G401 (cell line): ENCODE results near the gene C1orf167. TPM values are rescaled to one million over a fixed set of nuclear protein-coding genes. Genes with fewer than 3 reads are reported as not detected.

ENCODE experiments used
- DNase-seq: peaks from one replicate; pipeline ENCODE4 v3.0.0-alpha.2; 2015; ENCODE audit warnings: low spot score
- in situ Hi-C: cut with HindIII; loops from 2 replicates; pipeline ENCODE4 v1.10.0; 2016; ENCODE audit warnings: low sequenced_read_pairs, mixed read lengths
- total RNA-seq: library from RNA; depleted of rRNA; stranded (reverse); fragments of >200 nt; shearing (Covaris generic); gene quantifications from 2 replicates; pipeline ENCODE4 v1.2.3, GENCODE V29; 2014

The C1orf167 gene
- total RNA-seq, 1 experiment from 2014 or later: not detected

DNA sequence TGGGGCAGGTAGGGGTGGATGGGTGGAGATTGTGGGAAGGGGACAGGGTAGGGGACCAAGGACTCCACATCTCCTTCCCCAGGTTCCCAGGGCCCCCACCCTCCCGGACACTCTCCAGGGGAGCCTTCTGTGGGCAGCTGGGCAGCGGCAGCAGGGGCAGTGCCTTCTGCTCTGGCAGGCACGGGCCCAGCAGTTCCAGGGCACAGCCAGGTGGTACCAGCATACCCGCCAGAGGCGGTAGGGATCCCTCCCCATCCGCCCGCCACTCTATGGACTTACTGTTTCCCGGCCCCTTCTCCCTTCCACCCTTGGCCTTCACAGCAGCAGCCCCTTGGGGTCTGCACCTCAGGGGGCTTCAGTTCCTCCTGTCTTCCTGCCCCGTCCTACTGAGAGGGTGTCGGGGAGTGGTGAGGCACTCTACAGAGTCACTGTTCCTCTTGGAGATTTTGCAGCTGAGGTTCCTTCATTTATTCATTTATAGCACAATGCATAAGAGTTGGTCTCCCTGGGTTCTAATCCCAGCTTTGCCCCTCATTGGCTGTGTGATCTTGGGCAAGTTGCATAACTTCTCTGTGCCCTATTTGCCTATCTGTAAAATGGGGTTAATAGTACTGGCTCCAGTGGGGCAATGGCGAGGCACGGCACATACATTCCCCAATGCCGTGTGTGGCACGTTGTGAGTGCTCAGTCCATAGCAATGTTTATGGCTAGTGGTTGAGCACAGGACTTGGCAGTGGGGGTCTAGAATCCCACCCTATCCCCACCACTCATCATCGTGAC is 17.0 kb downstream of the C1orf167 start:
- no peak for DNase-seq
- in situ Hi-C loops: no loop called here

DNA sequence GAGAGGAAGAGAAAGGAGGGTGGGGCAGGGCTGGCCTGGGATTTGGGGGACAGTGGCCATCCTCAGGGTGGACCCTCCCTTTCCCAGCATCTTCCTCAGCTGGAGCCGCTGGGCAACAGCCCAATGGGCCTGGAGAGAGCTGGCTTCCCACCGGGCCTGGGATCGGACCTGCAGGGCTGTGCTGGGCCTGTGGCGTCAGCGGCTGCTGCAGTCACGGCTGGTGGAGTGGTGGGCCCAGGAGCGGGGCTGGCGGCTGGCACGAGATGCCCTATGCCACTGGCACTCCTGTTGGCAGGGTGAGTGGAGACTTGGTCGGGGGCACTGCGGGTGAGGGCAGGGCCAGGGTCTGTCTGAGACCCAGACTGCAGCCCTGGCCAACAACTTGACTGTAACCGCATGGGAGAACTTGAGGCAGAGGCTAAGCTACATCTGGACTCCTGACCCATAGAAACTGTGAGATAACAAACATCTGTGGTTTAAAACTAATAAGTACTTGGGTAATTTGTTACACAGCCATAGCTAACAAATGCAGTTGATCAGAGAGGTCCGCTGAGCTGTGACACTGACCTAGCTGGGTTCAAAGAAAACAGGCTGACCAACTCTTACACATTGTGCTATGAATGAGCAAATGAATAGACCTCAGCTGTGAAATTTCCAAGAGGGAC is 17.9 kb downstream of the C1orf167 start:
- no peak for DNase-seq
- in situ Hi-C loops: no loop called here

DNA sequence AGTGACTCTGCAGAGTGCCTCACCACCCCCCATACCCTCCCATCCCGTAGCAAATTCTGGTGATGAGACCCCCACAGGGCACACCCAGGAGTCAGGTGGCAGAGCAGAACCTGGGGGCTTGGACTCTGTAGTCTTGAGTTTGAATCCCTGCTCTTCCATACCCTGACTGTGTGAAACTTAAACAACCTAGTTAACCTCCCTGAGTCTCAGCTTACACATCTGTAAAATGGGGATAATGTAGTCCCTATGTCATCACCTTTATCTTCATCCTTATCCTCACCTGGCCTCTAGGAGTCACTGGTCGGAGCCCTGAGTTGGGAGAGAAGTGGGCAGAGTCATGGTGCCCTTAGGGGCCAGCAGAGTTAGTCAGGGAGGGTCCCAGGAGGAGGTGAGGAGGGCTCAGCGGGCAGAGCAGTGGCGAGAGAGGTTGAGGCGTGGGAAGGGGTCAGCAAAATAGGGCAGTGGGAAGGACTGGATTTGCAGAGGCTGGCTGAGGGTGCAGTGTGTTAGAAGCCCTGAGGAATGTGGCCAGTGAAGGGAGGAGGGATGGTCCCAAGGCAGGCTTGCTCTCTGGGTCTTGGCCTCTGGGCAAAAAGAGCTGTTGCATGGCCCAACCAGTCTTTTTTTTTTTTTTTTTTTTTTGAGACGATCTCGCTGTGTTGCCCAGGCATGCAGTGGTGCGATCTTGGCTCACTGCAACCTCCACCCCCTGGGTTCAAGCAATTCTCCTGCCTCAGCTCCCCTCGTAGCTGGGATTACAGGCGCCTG is 18.6 kb downstream of the C1orf167 start:
- in situ Hi-C loops: no loop called here
- no peak for DNase-seq

DNA sequence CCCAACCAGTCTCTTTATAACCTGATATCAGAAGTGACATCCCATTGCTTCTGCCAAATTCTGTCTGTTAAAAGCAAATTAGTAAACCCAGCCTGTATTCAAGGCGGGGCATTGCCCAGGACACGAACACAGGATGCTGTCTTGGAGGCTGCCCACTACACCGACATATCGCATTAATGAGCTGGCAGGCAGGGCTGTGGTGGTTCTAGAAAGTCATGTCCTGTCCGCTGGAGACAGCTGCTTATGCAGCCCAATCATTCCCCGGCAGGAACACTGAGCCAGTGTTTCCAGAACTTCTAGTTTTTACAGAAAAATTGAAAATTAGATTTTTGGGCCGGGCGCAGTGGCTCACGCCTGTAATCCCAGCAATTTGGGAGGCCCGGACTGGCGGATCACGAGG is 19.3 kb downstream of the C1orf167 start:
- in situ Hi-C loops: no loop called here
- no peak for DNase-seq

DNA sequence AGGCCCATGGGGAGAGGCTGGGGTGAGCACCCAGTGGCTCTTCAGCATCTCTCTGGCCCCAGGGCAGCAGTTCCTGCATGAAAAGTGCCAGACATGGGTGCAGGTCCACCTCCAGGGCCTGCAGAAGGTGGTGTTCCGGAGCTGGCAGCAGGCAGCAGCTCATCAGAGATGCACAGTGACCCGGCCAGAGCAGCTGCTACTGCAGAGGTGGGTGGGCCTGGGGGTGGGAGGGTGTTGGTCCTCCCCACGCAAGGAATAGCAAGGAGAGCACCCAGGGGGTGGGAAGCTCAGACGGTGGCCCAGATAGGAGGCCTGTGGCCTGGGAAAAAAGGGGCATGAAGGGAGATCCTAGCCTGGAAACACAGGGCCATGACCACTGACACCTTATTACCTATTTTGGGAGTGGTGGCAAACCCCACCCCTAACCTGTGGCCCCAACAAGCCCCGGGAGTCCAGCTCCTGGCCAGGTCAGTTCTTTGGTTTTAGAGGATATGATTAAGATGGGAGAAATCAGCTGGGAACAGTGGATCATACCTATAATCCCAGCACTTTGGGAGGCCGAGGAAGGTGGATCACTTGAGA is 20.2 kb downstream of the C1orf167 start:
- in situ Hi-C loops: no loop called here
- DNase-seq: no peak

DNA sequence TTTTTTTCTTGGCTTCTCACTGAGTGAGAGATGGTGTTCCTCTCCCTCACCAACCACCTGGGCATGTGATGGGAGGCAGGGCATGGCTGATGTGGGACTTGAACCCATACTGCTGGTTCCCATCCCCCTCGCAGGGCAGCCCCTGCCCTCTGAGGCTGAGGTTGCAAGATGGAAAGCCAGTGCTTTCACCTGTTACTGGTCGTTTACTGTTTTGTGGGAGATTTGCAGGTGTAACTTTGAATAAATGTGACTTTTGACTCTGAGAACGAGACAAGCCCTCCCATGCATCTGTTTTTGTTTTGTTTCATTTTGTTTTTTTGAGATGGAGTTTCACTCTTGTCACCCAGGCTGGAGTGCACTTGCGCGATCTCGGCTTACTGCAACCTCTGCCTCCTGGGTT is 21.6 kb downstream of the C1orf167 start:
- no peak for DNase-seq
- in situ Hi-C loops: no loop called here

DNA sequence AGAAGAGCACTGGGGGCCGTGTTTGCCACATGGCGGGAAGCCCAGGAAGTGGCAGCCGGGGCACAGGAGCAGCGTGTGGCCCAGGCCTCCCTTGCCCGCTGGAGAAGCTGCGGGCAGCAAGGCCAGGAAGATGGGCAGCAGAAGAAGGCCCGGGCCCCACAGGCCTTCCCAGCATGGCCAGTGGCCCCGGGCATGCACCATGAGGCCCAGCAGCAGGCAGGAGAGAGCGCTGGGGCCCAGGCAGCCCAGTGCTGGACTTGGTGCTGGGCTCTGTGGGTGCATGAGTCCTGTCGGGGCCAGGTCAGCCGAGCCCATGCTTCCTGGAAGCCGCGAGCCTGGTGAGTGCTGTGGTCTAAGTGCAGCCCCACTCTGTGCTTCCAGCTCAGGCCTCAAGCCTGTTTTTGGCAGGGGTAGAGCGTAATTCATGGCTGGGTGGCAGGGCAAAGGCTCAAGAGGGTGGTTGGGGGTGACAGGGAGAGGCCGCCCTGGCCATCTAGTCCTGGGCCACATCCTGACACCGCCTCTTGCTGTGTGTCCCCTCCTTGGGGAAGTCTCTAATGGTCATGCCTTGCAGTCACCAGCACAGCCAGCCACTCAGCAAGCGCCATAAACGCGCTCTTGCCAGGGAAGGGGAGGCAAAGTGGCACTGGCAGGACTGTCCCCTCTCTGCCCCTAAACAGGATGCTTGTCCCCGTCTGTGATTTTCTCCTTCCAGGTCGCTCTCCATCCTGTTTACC is 22.4 kb downstream of the C1orf167 start:
- in situ Hi-C loops: no loop called here
- DNase-seq: no peak

DNA sequence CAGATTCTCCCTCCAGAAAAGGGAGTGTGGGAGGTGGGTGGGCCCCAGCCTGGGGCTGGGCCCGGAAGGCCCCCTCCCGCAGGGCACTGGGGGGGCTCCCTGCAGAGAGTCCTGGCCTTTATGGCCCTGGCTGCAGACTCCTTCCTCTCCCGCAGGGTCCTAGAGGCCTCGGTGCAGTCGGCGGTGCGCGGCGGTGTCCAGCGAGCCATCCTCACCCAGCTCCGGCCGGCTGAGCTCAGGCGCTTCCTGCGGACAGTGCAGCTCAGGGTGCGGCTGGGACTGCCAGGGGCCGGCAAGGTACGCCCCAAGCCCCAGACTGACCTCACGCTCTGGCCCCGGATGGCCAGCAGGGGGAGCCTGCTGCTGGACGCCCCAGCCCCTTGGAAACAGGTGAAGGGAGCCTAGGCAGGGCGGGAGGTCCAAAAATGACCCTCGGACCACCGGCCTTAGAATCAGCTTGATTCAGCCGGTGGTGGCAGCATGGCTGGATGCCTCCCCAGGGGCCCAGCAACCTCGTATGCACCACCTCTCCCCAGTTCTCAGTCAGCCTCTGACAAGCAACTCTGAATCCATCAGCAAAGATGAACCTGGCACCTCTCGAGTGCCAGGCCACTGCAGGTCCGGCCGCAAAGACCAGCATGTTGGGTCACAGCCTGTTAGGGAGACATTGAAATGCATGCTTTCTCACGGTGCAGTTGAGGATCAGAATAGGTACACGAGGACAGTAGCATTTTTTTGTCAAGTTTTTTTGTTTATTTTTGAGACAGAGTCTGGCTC is 23.2 kb downstream of the C1orf167 start:
- peak; percentile 63 for DNase-seq
- in situ Hi-C loops: no loop called here

DNA sequence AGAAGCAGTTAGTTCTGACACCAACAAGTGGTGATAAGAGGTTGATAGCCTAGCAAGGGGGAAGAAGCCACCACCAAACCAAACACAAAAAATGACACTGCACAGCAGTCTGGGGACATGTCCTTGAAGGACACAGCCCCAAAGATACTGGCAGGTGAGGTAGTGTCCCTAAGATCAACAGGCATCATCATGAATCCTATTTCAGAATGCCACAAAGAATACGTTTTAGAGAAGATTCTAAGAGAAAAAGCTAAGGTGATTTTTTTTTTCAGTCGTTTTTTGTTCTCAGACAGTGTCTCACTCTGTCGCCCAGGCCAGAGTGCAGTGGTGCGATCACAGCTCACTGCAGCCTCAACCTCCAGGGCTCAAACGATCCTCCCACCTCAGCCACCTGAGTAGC is 24.2 kb downstream of the C1orf167 start:
- in situ Hi-C loops: no loop called here

DNA sequence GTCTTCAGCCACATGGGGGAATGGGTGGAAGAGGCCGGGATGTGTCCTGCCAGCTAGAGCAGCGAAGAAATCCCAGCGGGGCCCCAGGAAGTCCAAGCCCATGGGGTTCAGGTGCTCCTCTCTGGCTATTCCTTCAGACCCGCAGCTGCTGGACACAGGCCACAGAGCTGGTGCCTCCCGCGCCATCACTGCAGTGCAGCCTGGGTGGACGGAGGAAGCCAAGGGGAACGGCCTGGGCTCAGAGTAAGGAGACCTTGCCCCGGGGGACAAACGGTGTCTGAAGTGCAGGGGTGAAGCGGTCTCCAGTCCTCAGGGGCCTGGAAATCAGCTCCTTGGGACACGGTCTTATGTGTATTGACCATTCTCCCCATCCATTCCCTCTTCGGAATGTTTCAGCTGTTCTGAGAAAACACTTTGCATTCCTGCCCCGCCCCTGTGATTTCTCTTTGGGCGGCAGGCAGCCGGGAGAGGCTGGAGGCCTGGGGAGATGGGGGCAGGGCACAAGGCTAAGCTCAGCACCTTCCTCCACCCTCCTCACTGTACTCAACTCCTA is 25.3 kb downstream of the C1orf167 start:
- in situ Hi-C loops: no loop called here
- peak; percentile 17 for DNase-seq

More for the DNA sequence above, 24.2 kb downstream of the C1orf167 start:
- no peak for DNase-seq

DNA sequence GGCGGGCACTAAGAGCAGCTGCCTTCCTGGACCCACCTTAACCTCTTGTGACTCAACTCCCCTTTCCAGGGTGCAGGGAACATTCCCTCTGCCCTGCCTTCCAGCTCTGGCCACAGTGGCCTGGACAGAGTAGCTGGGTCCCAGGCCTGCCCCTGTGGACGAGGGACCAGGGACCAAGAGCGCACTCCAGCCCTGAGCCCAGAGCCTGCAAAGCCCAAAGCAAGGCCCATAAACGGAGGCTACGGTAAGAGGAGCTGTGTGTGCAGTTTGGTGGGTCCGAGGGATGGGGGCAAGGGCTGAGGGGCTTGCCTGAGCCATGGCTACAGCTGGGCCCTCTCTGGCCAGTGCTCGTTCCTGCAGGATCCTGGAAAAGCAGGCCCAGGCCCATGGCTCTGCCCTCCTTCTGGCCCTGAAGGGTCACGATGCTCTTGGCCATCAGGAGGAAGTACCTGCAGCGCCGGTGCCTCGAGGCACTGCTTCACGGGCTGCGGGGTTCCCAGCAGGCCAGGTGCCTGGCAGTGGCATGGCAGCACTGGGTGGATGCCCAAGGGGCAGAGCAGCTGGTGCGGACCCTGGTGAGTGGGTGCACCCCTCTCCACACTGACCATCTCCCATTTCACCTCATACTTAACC is 25.9 kb downstream of the C1orf167 start:
- no peak for DNase-seq
- in situ Hi-C loops: no loop called here

DNA sequence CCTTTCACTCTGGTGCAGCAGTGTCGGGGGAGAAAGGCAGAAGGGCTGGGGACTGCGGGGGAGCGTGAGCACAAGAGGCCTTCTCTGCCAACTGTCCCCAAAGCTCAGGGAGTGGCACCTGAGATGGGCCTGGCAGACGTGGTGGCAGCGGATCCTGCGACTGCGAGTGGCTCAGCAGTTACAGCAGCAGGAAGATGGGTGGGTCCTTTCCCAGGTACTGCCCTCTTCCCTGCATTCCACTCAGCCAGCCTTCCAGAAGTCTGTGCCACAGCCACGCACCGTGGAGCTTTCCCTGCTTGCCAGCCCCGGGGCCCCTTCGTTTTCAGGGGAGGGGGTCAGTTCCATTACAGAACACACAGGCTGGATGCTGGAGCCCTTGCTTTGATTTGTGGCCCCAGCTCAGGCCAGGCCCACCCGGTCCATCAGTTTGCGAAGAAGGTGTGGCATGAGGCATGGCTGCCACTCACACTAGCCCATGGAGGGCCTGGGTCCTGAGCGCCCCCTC is 26.6 kb downstream of the C1orf167 start:
- no peak for DNase-seq
- in situ Hi-C loops: no loop called here

DNA sequence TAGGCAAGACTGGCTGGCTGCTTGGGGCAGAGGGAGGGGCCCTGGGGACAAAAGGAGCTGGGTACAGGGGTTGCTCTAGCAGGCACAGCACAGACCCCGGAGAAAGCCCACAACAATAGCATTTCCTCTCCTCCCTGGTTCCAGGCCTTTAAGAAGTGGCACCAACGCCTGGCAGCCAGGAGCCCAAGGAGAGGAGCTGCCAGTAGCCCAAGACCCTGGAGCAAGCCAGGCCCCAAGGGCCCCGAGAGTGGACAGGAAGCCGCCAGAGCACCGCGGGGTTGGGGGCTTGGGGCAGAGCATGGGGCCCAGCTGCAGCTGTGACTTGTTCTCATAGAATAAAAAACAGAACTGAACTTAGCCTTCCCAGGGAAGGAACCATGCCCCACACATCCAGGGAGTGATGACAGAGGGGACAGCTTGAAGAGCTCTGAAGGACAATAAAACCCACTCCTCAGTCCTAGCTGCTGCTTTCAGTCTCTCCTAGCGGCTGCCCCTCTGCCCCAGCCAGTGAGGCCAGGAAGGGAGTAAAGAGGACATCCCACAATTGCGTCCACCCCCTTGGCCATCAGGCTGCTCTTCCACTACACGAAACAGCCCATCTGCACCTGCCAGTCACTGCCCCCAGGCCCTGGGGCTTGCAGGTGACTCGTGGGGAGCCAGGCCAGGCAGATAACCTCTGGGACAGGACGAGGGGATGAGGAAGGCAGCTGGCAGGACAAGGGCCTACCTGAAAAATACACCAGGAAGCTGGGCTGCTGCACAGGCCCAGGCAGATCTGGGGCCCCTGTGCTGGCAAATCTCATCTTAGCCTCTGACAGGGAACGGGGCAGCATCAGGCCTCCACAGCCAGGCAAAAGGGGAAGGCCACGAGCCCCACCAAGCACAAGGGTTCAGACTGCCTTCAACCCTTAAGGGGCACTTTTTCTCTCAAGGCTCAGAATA is 27.4 kb downstream of the C1orf167 start:
- in situ Hi-C loops: no loop called here
- no peak for DNase-seq

DNA sequence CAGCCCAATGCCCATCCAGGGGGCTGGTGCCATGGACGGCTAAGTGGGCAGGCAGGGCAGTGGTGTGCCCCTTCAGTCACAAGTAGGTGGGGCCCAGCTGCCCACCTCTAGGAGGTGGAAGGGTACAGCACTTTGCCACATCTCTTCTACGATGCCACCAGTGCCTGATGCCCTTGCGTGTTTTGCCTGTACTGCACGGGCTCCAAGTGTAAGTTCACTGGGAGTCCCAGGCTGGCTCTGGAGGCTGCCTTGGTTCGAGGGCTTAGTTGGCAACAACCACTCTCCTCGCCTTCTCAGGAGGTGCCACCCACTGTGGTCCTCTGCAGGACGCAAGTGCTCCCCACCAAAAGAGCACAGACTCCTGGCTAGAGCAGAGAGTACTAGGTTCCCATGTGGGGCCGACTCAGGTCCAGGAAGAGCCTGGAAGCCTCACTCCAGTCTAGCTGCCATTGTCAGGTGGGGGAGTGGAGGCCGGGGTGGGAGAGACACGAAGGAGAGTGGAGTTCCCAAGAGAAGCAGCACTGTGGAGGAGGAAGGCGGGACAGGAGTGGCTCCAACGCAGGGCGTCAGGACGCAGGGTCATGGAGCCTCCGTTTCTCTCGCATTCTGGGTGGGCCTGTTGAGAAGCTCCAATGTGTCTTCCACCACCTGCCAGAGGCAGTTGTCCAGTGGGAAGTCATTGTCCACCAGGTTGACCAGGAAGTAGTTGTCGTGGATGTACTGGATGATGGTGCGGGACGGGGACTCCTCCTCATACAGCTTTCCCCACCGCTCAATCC is 28.3 kb downstream of the C1orf167 start:
- in situ Hi-C loops: no loop called here
- no peak for DNase-seq

DNA sequence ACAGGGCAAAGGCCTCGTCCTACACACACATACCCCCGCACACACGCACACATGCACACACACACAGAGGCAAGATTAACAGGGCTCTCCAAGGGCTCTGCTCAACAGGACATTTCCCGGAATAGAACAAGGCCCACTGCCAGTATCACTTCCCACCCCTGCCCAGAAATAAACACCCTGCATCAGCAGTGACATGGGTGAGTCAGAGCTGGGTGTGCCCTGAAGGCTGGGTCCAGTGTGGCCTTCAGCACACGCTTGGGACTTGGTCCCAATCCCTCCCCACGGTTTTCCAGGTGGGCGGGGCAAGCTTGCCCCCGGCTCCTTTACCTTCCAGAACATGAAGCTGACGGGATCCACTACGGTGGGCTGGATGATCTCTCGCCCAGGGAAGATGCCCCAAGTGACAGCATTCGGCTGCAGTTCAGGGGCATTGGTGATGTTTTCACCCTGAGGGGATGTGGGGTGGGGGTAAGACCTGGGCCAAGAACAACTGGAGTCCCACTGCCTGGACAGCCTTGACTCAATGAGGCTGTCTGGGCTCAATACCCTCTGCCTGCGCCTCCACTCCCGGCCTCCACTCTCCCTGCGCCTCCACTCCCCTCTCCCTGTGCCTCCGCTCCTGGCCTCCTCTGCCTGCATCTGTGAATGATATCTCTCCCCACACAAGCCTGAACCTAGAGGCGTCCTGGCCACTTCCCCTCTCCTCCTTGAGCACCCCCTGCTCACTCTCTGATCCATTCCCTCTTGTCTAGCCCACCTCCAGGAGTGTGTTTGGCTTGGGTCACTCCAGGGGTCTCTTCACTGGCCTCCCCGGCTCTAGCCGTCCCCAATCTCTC is 29.1 kb downstream of the C1orf167 start:
- in situ Hi-C loops: no loop called here
- peak; percentile 63 for DNase-seq
